ENCODE measurements around the gene PLEKHG3. TPM values are rescaled to one million over a fixed set of nuclear protein-coding genes. Genes with fewer than 3 reads are reported as not detected.

PLEKHG3 gene
- total and polyA plus RNA-seq, 3 donors from 2014 or later = 20.1 to 21.6 (median 20.6) TPM

DNA sequence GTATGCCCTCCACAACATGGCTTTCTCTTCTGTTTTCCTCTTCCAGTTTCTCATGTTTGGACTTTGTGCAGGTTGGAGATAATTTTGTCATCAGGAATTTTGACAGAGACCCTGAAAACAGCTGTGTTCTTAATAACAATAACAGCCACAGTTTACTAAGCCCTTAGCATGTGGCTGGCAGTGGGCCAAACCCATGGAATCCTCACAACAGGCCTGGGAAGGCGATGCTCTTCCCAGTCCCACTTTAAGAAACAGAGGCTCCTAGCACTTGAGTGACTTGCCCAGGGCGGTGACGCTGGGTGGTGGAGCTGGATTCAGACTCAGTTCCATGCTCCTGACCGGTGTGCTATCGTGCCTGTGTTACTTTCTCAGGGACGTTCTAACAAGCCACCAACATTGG, 20.1 kb upstream of the PLEKHG3 start:
- DNase-seq = peak; percentile 49
- no peak for TF ChIP-seq POLR2A (IDR thresholded peaks at IDR 0.05)
- TF ChIP-seq, protein P1, sequence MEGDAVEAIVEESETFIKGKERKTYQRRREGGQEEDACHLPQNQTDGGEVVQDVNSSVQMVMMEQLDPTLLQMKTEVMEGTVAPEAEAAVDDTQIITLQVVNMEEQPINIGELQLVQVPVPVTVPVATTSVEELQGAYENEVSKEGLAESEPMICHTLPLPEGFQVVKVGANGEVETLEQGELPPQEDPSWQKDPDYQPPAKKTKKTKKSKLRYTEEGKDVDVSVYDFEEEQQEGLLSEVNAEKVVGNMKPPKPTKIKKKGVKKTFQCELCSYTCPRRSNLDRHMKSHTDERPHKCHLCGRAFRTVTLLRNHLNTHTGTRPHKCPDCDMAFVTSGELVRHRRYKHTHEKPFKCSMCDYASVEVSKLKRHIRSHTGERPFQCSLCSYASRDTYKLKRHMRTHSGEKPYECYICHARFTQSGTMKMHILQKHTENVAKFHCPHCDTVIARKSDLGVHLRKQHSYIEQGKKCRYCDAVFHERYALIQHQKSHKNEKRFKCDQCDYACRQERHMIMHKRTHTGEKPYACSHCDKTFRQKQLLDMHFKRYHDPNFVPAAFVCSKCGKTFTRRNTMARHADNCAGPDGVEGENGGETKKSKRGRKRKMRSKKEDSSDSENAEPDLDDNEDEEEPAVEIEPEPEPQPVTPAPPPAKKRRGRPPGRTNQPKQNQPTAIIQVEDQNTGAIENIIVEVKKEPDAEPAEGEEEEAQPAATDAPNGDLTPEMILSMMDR (IDR thresholded peaks at IDR 0.05) = no peak
- Histone ChIP-seq H3K36me3 (ENCODE audit: low read depth, missing control alignments) (no peaks in the 10 kb centered on the region), H3K4me3 (no peak overlapping the region), H3K4me1 (peaks cover 30% of the 10 kb centered on the region), H3K27me3 (no peaks in the 10 kb centered on the region), H3K9me3 (no peaks in the 10 kb centered on the region), H3K27ac (no peak overlapping the region)
- WGBS, 2 donors = 73 to 79% methylated on average over 3 to 6 of the region's 6 CpGs
- intact Hi-C loops (cut with DNase I; ENCODE audit: low total_unique reads) = no loop called here

DNA sequence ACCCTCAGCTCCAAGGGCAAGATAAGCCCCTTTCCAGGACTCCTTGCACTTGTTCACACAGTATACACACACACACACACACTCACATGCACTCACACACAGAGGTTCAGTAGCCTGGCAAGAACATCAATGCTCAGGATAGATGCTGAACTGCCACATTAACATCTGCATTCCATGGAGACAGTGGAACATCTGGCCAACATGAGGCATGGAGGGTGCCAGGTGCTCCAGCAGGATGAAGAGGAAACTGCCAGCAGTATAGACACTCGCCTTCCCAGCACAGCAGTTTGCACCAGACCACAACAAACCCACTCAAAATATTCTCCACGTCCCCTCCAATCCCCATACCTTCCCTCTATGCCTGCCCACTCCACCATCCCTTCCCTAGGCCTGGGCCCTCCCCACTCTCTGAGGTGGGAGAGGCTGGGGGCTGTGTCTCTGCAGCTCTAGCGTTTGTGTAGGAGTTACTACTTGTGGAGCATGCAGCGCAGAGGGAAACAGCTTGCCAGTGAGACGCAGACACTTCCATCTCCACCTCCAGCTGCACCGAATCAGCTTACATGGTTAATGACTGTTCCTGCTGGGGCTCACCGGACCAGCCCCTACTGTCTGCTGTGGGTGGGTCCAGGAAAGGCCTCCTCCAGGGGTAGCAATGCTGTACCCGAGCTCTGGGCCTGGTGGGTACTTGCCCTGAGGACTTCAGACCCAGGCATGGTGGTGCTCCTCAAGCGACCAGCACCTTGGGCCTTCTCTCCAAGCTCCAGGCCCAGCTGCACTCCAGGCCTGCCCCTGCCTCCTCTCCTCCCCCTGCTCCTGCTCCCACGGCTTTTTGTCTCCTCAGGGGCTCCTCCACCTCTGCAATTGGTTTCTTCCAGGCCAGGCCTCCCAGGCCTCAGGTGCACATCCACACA, 18.6 kb upstream of the PLEKHG3 start:
- no peak for DNase-seq
- Histone ChIP-seq H3K4me1 (peaks cover 24% of the 10 kb centered on the region), H3K27me3 (no peaks in the 10 kb centered on the region), H3K27ac (no peak overlapping the region), H3K36me3 (ENCODE audit: low read depth, missing control alignments) (no peaks in the 10 kb centered on the region), H3K9me3 (no peaks in the 10 kb centered on the region), H3K4me3 (no peak overlapping the region)
- 54 to 58% methylated on average over 3 to 10 of the region's 10 CpGs for WGBS, 2 donors
- intact Hi-C loops (cut with DNase I; ENCODE audit: low total_unique reads) = no loop called here
- no peak for TF ChIP-seq POLR2A (IDR thresholded peaks at IDR 0.05)
- TF ChIP-seq, protein P1 (IDR thresholded peaks at IDR 0.05) = no peak

DNA sequence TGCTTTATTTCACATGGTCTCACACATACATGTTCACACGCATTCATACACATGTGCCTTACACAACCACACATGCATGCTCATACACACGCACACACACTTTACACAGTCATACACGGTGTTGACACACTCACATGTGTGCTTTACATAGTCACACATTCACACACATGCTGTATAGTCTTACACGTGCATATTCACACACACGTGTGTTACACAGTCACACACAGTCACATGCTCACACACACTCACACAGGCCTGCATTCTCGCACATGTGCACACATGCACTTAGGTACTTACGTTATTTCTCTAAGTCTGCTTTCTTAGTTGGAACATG, 18.0 kb upstream of the PLEKHG3 start:
- no peak for DNase-seq
- Histone ChIP-seq H3K4me1 (peaks cover 17% of the 10 kb centered on the region), H3K9me3 (no peaks in the 10 kb centered on the region), H3K4me3 (no peak overlapping the region), H3K36me3 (ENCODE audit: low read depth, missing control alignments) (no peaks in the 10 kb centered on the region), H3K27me3 (no peaks in the 10 kb centered on the region), H3K27ac (no peak overlapping the region)
- intact Hi-C loops (cut with DNase I; ENCODE audit: low total_unique reads) = no loop called here
- 85 to 90% methylated on average over 7 of the region's 7 CpGs for WGBS, 2 donors
- TF ChIP-seq, protein P1 (IDR thresholded peaks at IDR 0.05) = no peak
- no peak for TF ChIP-seq POLR2A (IDR thresholded peaks at IDR 0.05)

DNA sequence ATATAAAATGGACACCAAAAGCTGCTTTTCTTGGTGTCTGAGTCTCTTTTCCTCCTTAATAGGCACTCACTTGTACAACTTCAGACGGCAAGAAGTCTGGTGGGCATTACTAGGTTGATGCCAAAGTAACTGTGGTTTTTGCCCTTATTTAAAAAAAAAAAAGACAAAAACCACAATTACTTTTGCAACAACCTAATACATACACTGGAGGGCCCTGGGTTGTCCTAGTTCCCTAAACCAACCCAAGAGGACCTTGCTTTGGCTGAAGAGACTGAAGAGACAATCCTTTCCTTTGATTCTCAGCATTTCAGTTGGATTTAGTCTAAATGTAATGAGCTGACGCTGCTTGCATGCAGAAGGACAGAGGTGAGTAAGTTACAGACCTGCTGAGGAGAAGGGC, 16.2 kb upstream of the PLEKHG3 start:
- intact Hi-C loops (cut with DNase I; ENCODE audit: low total_unique reads) = no loop called here
- Histone ChIP-seq H3K4me1 (peaks cover 4% of the 10 kb centered on the region), H3K36me3 (ENCODE audit: low read depth, missing control alignments) (no peaks in the 10 kb centered on the region), H3K27me3 (no peaks in the 10 kb centered on the region), H3K9me3 (no peaks in the 10 kb centered on the region), H3K4me3 (no peak overlapping the region), H3K27ac (no peak overlapping the region)
- 94 to 95% methylated on average over 2 of the region's 2 CpGs for WGBS, 2 donors
- no peak for TF ChIP-seq POLR2A (IDR thresholded peaks at IDR 0.05)
- TF ChIP-seq, protein P1 (IDR thresholded peaks at IDR 0.05) = no peak
- no peak for DNase-seq
